NCI-H1694 (cell line): ENCODE measurements around the gene PEX11G.

ENCODE experiments used
- DNase-seq: peaks from one replicate; lab custom pipeline; 2025; lab: John Stamatoyannopoulos, UW

Gene PEX11G

DNA sequence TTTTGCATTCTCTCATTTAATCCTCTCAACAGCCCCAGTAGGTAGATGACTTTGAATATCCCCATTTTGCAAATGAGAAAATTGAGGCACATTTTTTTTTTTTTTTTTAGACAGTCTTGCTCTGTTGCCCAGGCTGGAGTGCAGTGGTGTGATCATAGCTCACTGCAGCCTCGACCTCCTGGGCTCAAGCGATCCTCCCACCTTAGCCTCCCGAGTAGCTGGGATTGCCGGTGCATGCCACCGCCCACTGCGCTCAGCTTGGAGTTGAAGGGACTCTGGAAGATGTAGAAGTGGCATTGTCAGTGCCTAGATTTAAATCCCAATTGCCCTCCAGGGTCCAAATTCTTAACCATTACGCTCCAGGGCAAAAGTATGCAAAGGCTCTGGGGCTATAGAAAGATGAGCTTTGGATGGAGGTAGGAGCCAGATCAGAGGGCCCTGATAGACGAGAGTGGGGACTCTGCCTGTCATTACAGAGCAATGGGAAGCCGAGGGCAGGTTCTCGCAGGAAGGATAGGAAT is 32.8 kb upstream of the PEX11G start:
- DNase-seq = no peak

DNA sequence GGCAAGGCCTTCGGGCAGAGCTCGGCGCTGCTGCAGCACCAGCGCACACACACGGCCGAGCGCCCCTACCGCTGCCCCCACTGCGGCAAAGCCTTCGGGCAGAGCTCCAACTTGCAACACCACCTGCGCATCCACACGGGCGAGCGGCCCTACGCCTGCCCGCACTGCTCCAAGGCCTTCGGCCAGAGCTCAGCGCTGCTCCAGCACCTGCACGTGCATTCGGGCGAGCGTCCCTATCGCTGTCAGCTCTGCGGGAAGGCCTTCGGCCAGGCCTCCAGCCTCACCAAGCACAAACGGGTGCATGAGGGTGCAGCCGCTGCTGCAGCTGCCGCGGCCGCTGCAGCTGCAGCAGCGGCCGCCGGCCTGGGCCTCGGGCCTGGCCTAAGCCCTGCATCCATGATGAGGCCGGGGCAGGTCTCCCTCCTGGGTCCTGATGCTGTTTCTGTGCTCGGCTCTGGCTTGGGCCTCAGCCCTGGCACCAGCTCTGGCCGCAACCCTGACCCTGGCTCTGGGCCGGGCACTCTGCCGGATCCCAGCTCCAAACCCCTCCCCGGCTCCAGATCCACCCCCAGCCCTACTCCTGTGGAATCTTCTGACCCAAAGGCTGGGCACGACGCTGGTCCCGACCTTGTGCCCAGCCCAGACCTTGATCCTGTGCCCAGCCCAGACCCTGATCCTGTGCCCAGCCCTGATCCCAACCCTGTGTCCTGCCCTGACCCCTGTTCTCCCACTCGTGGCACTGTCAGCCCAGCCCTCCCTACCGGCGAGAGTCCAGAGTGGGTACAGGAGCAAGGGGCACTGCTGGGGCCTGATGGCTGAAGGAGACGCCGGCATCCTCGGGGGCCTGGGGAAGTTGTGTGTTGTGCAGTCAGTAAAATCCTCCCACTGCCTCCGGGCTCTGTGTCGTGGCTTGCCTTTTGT is 31.6 kb upstream of the PEX11G start:
- no peak for DNase-seq

GRCh38 chr19:7519361-7520130 is 30.7 kb upstream of the PEX11G start:
- DNase-seq = no peak

DNA sequence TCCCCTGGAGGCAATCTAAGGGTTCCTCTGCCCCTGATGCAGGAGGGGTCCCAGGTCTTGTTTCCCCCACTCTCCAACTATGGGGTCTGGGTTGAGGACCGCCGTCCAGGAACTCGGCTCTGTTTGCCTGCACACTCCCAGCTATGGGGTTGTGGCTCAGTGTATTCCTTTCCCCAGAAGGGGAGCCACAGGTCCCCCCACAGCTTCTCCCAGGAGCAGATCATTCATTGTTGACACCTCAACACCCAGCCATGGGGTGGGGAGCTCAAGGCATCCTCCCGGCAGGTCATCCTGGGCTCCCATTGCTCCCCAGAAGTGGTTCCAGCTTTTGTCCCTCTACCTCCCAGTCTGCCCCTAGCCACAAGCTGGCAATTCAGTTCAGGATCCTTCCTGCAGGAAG is 28.0 kb upstream of the PEX11G start:
- DNase-seq = no peak

GRCh38 chr19:7516333-7516732 is 27.5 kb upstream of the PEX11G start:
- no peak for DNase-seq

GRCh38 chr19:7515645-7516151 is 26.9 kb upstream of the PEX11G start, which contains the start of gene ZNF358:
ZNF358 (plus strand) TSS chr19:7516103; CDS start chr19:7519243, 3,140 bp downstream.
- no peak for DNase-seq

DNA sequence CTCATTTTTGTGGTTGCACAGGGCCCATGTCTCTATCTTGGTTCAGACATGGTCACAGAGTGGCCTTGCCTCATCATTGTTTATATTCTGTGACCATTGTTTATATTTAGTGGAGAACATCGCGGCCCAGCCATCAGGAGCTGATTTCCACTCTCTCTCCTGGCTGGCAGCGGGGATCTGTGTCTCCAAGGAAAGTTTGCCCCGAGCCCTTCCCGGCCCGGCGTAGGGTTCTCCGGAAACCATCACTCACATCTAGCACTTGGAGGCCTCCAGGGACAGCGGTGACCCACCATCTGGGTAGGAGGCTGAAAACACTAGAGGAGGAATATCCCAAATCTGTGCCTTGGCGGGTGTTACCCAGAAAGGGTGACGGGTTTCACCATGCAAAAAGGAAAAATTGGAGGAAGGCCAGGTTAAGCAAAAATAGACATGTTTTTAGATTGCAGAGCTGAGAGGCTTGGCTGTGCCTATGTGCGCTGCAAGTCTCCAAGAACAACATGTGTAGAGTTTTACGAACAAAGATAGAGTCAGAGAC is 26.3 kb upstream of the PEX11G start:
- DNase-seq = no peak

DNA sequence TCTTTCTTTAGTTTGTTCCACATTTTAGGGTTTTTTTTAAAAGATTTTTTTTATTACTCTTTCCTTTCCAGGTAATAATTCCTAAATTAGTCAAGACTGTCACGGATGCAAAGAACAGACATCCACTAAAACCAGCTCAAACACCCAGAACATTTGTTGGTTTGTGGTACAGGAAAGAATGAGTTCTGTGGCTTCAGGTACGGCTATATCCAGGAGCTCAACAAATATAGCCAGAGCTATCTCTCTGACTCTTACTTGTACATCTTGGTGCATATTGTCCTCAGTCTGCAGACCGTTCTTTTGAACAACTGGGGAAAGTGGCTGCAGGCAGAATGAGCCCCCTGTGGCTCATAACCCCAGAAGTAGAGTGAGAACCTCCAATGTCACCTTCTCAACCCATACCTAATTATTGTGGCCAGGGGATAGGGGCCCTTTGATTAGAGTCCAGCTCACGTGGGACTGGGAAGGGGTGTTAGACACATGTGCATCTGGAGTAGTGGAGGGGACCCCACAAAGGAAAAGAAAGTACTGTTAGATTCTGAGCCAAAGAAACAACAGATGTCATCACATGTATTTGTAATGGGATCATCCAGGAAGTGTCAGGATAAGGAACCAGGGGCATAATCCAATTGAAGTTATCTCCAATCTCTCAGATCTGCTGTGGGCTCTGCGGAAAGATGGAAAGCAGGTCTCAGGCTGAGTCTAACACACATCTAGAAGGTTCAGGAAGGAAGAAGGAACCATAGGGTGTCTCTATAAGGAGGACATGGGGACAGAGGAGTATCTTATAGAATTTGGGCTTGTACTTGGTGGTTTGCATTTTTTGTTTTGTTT is 25.2 kb upstream of the PEX11G start:
- DNase-seq = no peak

GRCh38 chr19:7512400-7512851 is 23.6 kb upstream of the PEX11G start:
- no peak for DNase-seq

DNA sequence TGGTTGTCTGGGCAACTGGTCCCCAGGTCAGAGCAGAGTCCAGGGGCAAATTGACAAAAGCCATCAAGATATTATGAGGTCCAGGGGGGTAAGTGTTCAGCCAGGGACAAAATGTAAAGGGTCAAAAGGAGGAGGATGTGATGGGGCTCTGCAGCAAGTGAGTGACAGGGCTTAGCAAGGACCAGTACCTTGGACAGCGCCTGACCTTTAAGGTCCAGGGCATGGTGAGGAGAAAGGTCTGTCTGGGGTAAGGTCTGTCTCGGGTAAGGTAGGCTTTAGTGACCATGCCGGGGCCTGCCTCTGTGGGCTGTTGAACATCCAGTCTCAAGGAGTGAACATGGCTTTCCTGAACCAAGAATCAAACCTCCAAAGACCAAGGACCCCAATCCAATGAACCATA is 20.8 kb upstream of the PEX11G start:
- no peak for DNase-seq

- DNase-seq = no peak
These were observed 19.0 kb upstream of the PEX11G start for GRCh38 chr19:7507884-7508283.

- no peak for DNase-seq
These were observed 17.8 kb upstream of the PEX11G start for GRCh38 chr19:7506385-7507328.

GRCh38 chr19:7505682-7506384 is 17.0 kb upstream of the PEX11G start:
- DNase-seq = no peak

GRCh38 chr19:7505288-7505681 is 16.4 kb upstream of the PEX11G start:
- DNase-seq = no peak

DNA sequence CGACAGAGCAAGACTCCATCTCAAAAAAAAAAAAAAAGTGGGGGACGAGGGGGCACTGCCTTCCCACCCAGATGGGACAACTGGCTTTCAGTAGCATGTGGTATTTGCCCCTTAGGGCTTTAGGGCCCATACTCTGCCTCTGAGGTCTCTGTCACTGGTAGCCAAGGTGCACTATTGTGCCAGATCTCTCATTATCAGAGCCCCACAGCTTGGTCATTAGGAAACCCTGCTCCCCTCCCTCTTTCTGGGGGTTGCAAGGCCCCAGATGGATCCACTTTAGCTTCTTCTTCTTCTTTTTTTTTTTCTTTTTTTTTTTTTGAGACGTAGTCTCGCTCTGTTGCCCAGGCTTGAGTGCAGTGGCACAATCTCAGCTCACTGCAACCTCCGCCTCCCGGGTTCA is 15.8 kb upstream of the PEX11G start:
- no peak for DNase-seq

- no peak for DNase-seq
These were observed 13.7 kb upstream of the PEX11G start for GRCh38 chr19:7502552-7502951.

DNA sequence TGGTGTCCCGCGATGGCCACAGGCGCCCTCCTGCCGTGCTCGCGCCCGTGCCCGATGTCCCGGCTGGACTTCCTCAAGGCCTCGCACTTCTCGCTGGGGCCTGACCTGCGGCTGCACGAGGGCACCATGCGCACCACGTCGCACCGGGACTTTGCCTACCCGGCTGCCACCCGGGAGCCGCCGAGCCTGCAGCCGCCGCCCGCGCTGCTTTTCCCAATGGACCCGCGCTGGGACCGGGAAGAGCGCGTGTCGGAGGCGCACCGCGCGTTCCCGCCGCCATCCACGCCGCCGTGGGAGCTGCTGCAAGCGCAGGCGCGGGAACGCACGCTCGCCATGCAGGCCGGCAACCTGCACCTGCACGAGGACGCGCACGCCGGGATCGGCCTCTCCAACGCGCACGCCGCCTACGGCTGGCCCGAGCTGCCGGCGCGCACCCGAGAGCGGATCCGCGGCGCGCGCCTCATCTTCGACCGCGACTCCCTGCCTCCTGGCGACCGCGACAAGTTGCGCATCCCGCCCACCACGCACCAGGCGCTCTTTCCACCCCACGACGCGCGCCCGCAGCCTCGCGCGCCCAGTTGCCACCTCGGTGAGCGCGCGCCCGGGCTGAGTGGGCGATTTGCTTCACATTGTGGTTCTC is 12.1 kb upstream of the PEX11G start:
- DNase-seq = peak; percentile 46

DNA sequence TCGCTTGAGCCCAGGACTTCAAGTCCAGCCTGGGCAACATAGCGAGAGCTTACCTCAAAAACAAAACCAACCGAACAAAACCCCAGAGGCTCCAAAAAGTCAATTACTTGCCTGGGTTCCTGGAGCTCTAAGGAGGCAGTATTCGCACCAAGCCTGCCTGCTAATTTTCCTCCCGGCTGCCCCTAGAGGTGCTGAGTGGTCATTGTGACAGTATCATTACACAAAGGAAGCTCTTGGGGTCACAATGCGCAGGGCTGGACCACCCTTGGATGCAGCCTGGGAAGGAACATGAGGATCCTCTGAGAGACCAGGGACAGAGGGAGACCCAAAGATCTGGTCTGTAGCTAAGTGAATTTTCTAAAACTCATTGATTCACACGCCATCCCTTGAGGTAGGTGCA is 8.5 kb upstream of the PEX11G start:
- DNase-seq = no peak
